HEK293 (cell line): ENCODE data around the gene PDE3A.

Source experiments
- CTCF ChIA-PET: fragments of 350-600 bp; formaldehyde crosslinking; extraction: SDS; loops from one replicate; lab custom pipeline; 2021; ENCODE audit warnings: antibody characterized with exemption; lab: Yijun Ruan, JAX
- POLR2A ChIA-PET: fragments of 300-600 bp; formaldehyde crosslinking; extraction: SDS; loops from one replicate; lab custom pipeline; 2020; ENCODE audit warnings: antibody characterized with exemption, inconsistent platforms; lab: Yijun Ruan, JAX
- H3K27ac ChIP-seq: fragments of 200-500 bp; sonication (Bioruptor generic); 2 replicates; pipeline ENCODE4 v1.5.1; 2014; ENCODE audit warnings: low read depth, low read length, control low read depth, inconsistent platforms; ENCODE audit errors: extremely low read depth
- H3K36me3 ChIP-seq, 2 experiments: fragments of 200-500 bp in 1 of 2; sonication (Bioruptor generic) in 1 of 2; 1 replicate in 1 of 2; 2 replicates in 1 of 2; pipeline ENCODE4 v1.5.1; 2014 to 2017; ENCODE audit warnings: inconsistent platforms in 2 of 2, low read length in 2 of 2; ENCODE audit not compliant: control insufficient read depth in 2 of 2, insufficient read depth in 1 of 2
- H3K4me1 ChIP-seq: fragments of 200-500 bp; sonication (Bioruptor generic); 2 replicates; pipeline ENCODE4 v1.5.1; 2014; ENCODE audit warnings: mild to moderate bottlenecking, low read length, inconsistent platforms; ENCODE audit not compliant: control insufficient read depth, insufficient read depth
- H3K4me3 ChIP-seq: 2 replicates; pipeline ENCODE4 v1.5.1; 2011; ENCODE audit warnings: low read depth, mild to moderate bottlenecking, control low read depth, low read length, moderate library complexity
- H3K9me3 ChIP-seq: fragments of 200-500 bp; sonication (Bioruptor generic); 2 replicates; pipeline ENCODE4 v1.5.1; 2014; ENCODE audit warnings: low read depth, low read length, inconsistent platforms; ENCODE audit not compliant: control insufficient read depth, insufficient read depth
- HOXC10 ChIP-seq: sonication (generic); formaldehyde crosslinking; IDR thresholded peaks from 2 replicates; pipeline ENCODE4 v1.8.1; 2023; ENCODE audit warnings: mild to moderate bottlenecking, missing genetic modification reagents
- MZF1 ChIP-seq: fragments of 450-650 bp; formaldehyde crosslinking; IDR thresholded peaks from 2 replicates; pipeline ENCODE4 v1.5.1; 2017; ENCODE audit warnings: missing biosample characterization, missing genetic modification characterization, borderline replicate concordance
- PRDM6 ChIP-seq: fragments of 450-650 bp; formaldehyde crosslinking; IDR thresholded peaks from 2 replicates; pipeline ENCODE4 v1.5.1; 2017; ENCODE audit warnings: missing biosample characterization, missing genetic modification characterization
- ZBTB10 ChIP-seq: fragments of 450-650 bp; formaldehyde crosslinking; IDR thresholded peaks from 2 replicates; pipeline ENCODE4 v1.5.1; 2016; ENCODE audit warnings: missing biosample characterization, missing genetic modification characterization
- ZBTB6 ChIP-seq: fragments of 450-650 bp; formaldehyde crosslinking; IDR thresholded peaks from 2 replicates; pipeline ENCODE4 v1.5.1; 2017; ENCODE audit warnings: missing biosample characterization, missing genetic modification characterization
- ZNF114 ChIP-seq: fragments of 450-650 bp; formaldehyde crosslinking; IDR thresholded peaks from 2 replicates; pipeline ENCODE4 v1.5.0; 2017; ENCODE audit warnings: missing biosample characterization, missing genetic modification characterization
- ZNF239 ChIP-seq: fragments of 450-650 bp; formaldehyde crosslinking; IDR thresholded peaks from 2 replicates; pipeline ENCODE4 v1.5.1; 2016; ENCODE audit warnings: missing biosample characterization, missing genetic modification characterization
- ZNF248 ChIP-seq: fragments of 450-650 bp; formaldehyde crosslinking; IDR thresholded peaks from 2 replicates; pipeline ENCODE4 v1.5.1; 2017; ENCODE audit warnings: missing biosample characterization, missing genetic modification characterization
- ZNF274 ChIP-seq, 2 experiments: fragments of 200-500 bp in 1 of 2; fragments of 450-650 bp in 1 of 2; sonication (Bioruptor generic) in 1 of 2; formaldehyde crosslinking in 1 of 2; IDR thresholded peaks; 2 replicates each; pipeline versions ENCODE4 v1.5.1 to v1.6.1; 2014 to 2016; ENCODE audit warnings: borderline replicate concordance in 1 of 2, inconsistent platforms in 1 of 2, low read length in 1 of 2, missing biosample characterization in 1 of 2, missing genetic modification characterization in 1 of 2
- ZNF280C ChIP-seq: fragments of 450-650 bp; formaldehyde crosslinking; IDR thresholded peaks from 2 replicates; pipeline ENCODE4 v1.5.1; 2016; ENCODE audit warnings: missing biosample characterization, missing genetic modification characterization
- ZNF292 ChIP-seq: fragments of 450-650 bp; formaldehyde crosslinking; IDR thresholded peaks from 2 replicates; pipeline ENCODE4 v1.5.1; 2016; ENCODE audit warnings: low read depth, missing biosample characterization, missing genetic modification characterization, borderline replicate concordance
- ZNF302 ChIP-seq: fragments of 450-650 bp; formaldehyde crosslinking; IDR thresholded peaks from 2 replicates; pipeline ENCODE4 v1.5.1; 2016; ENCODE audit warnings: missing biosample characterization, missing genetic modification characterization, low read depth
- ZNF362 ChIP-seq: fragments of 450-650 bp; formaldehyde crosslinking; IDR thresholded peaks from 2 replicates; pipeline ENCODE4 v1.5.1; 2016; ENCODE audit warnings: missing biosample characterization, missing genetic modification characterization
- ZNF48 ChIP-seq: fragments of 450-650 bp; formaldehyde crosslinking; IDR thresholded peaks from 2 replicates; pipeline ENCODE4 v1.5.1; 2016; ENCODE audit warnings: missing biosample characterization, missing genetic modification characterization
- ZNF521 ChIP-seq: fragments of 450-650 bp; formaldehyde crosslinking; IDR thresholded peaks from 2 replicates; pipeline ENCODE4 v1.5.1; 2017; ENCODE audit warnings: missing biosample characterization, mild to moderate bottlenecking, missing genetic modification characterization
- ZNF549 ChIP-seq: fragments of 450-650 bp; IDR thresholded peaks from 2 replicates; pipeline ENCODE4 v1.5.1; 2018; ENCODE audit warnings: missing biosample characterization, missing genetic modification characterization, mild to moderate bottlenecking, inconsistent platforms, moderate library complexity
- ZNF610 ChIP-seq: fragments of 450-650 bp; formaldehyde crosslinking; IDR thresholded peaks from 2 replicates; pipeline ENCODE4 v1.5.1; 2016; ENCODE audit warnings: missing biosample characterization, missing genetic modification characterization, borderline replicate concordance
- ZNF623 ChIP-seq: fragments of 450-650 bp; formaldehyde crosslinking; IDR thresholded peaks from 2 replicates; pipeline ENCODE4 v1.5.1; 2016; ENCODE audit warnings: missing biosample characterization, missing genetic modification characterization
- ZNF629 ChIP-seq: fragments of 450-650 bp; formaldehyde crosslinking; IDR thresholded peaks from 2 replicates; pipeline ENCODE4 v1.5.1; 2017; ENCODE audit warnings: missing biosample characterization, missing genetic modification characterization
- ZNF792 ChIP-seq: fragments of 450-650 bp; formaldehyde crosslinking; IDR thresholded peaks from 2 replicates; pipeline ENCODE4 v1.5.1; 2016; ENCODE audit warnings: missing biosample characterization, missing genetic modification characterization
- ZSCAN5A ChIP-seq: fragments of 450-650 bp; formaldehyde crosslinking; IDR thresholded peaks from 2 replicates; pipeline ENCODE4 v1.5.1; 2016; ENCODE audit warnings: missing biosample characterization, missing genetic modification characterization

The PDE3A gene

GRCh38 chr12:20451761-20452160 is 83.4 kb downstream of the PDE3A start:
- Histone ChIP-seq H3K4me3 (no peak overlapping the region), H3K27ac (no peak overlapping the region), H3K36me3 (no peaks in the 10 kb centered on the region), H3K4me1 (no peaks in the 10 kb centered on the region), H3K9me3 (no peaks in the 10 kb centered on the region)
- ChIA-PET POLR2A (no interaction called here), CTCF (no interaction called here)
- TF ChIP-seq ZNF362 (tag by site-specific recombination): no peak
- TF ChIP-seq ZSCAN5A: no peak
- TF ChIP-seq ZNF629 (tag by site-specific recombination): no peak
- no peak for TF ChIP-seq ZNF239 (tag by site-specific recombination)
- no peak for TF ChIP-seq ZNF48 (tag by site-specific recombination)

GRCh38 chr12:20452496-20453010 is 84.2 kb downstream of the PDE3A start:
- Histone ChIP-seq H3K9me3 (no peaks in the 10 kb centered on the region), H3K36me3 (no peaks in the 10 kb centered on the region), H3K27ac (no peak overlapping the region), H3K4me3 (no peak overlapping the region), H3K4me1 (no peaks in the 10 kb centered on the region)
- ChIA-PET CTCF (no interaction called here), POLR2A (no interaction called here)
- no peak for TF ChIP-seq ZNF792
- TF ChIP-seq ZNF274 (IDR thresholded peaks at IDR 0.05; ENCODE audit: low read length): no peak
- no peak for TF ChIP-seq ZNF274 (tag by site-specific recombination; IDR thresholded peaks at IDR 0.05; ENCODE audit: borderline replicate concordance)
- no peak for TF ChIP-seq ZNF610 (tag by site-specific recombination)
- TF ChIP-seq ZBTB6 (tag by site-specific recombination): no peak
- TF ChIP-seq ZNF302 (tag by site-specific recombination): no peak
- TF ChIP-seq ZNF280C: no peak
- no peak for TF ChIP-seq ZNF292 (tag by site-specific recombination)
- no peak for TF ChIP-seq ZBTB10 (tag by site-specific recombination)
- TF ChIP-seq ZNF521 (tag by site-specific recombination): no peak
- no peak for TF ChIP-seq ZNF549 (tag by site-specific recombination)
- TF ChIP-seq MZF1 (tag by site-specific recombination): no peak
- TF ChIP-seq ZNF248 (tag by site-specific recombination): no peak
- no peak for TF ChIP-seq ZNF623 (tag by site-specific recombination)
- TF ChIP-seq HOXC10 (CRISPR knock-in tag): no peak
- TF ChIP-seq ZNF114: no peak
- TF ChIP-seq PRDM6 (tag by site-specific recombination): no peak
